IPS-15b (cell line): Measurements from ENCODE around the gene ZNF548.

Experiments used
- H3K27me3 ChIP-seq: one replicate; pipeline ENCODE4 v1.6.1; 2013; ENCODE audit warnings: low read length; ENCODE audit not compliant: control insufficient read depth, insufficient read depth
- H3K36me3 ChIP-seq: one replicate; pipeline ENCODE4 v1.6.1; 2013; ENCODE audit warnings: low read length; ENCODE audit not compliant: control insufficient read depth, insufficient read depth
- H3K4me1 ChIP-seq: one replicate; pipeline ENCODE4 v1.6.1; 2013; ENCODE audit warnings: mild to moderate bottlenecking, low read length; ENCODE audit not compliant: control insufficient read depth, insufficient read depth
- H3K4me3 ChIP-seq: one replicate; pipeline ENCODE4 v1.5.1; 2013; ENCODE audit warnings: low read depth, low read length
- H3K9ac ChIP-seq: one replicate; pipeline ENCODE4 v1.6.1; 2013; ENCODE audit warnings: low read depth, mild to moderate bottlenecking, low read length
- H3K9me3 ChIP-seq: one replicate; pipeline ENCODE4 v1.6.1; 2013; ENCODE audit warnings: mild to moderate bottlenecking, low read length; ENCODE audit not compliant: control insufficient read depth, insufficient read depth

The ZNF548 gene

DNA sequence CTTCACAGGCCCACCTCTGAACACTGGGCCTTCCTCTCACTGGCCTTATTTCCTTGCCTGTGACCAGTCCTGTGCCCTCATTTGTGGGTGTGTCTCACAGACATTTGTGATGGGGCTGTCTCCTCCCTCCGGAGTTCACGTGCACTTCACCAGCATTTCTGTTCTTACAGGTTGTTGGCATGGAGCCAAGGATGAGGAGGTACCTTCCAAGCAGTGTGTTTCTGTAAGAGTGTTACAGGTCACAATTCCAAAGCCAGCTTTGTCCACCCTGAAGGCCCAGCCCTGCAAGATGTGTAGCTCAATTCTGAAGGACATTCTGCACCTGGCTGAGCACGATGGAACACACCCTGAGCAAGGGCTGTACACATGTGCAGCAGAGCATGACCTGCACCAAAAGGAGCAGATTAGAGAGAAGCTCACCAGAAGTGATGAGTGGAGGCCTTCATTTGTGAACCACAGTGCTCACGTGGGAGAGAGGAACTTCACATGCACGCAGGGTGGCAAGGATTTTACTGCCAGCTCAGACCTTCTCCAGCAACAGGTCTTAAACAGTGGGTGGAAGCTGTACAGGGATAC, 53.6 kb downstream of the ZNF548 start:
- H3K36me3 ChIP-seq: peaks cover 9% of the 10 kb centered on the region
- H3K27me3 ChIP-seq: no peaks in the 10 kb centered on the region
- no peaks in the 10 kb centered on the region for H3K9me3 ChIP-seq
- no peak overlapping the region for H3K9ac ChIP-seq
- H3K4me1 ChIP-seq: no peaks in the 10 kb centered on the region
- no peak overlapping the region for H3K4me3 ChIP-seq

DNA sequence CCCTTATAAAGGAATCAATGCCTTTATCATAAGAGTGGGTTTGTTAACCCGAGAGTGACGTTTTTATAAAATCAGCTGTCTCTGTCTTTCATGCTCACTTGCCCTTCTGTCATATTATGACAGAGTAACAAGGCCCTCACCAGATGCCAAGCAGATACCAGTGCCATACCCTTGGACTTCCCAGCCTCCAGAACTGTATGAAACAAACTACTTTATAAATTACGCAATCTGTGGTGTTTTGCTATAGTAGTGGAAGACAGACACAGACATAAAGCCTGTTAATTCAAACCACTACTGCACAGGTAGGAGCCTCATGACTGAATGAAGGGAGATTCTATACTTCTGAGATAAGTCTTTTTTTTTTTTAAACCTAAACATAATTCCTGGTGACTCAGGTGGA, 62.7 kb downstream of the ZNF548 start:
- H3K36me3 ChIP-seq: no peaks in the 10 kb centered on the region
- no peak overlapping the region for H3K9ac ChIP-seq
- H3K4me3 ChIP-seq: no peak overlapping the region
- H3K4me1 ChIP-seq: no peaks in the 10 kb centered on the region
- H3K9me3 ChIP-seq: no peaks in the 10 kb centered on the region
- no peaks in the 10 kb centered on the region for H3K27me3 ChIP-seq
